H1 (cell line): ENCODE measurements around the gene KLHL34. TPM values are rescaled to one million over a fixed set of nuclear protein-coding genes. Genes with fewer than 3 reads are reported as not detected.

Source experiments
- E2F6 ChIP-seq: IDR thresholded peaks from 2 replicates; pipeline ENCODE4 v1.6.1; 2012; ENCODE audit warnings: inconsistent platforms
- MAFK ChIP-seq: IDR thresholded peaks from 2 replicates; pipeline ENCODE4 v1.6.1; 2012; ENCODE audit warnings: low read depth, mild to moderate bottlenecking, improper control_type of control experiment, low read length
- NANOG ChIP-seq: IDR thresholded peaks from 2 replicates; pipeline ENCODE4 v1.6.1; 2011; ENCODE audit warnings: low read length, low read depth, mild to moderate bottlenecking, inconsistent platforms; ENCODE audit not compliant: insufficient read depth, poor library complexity, severe bottlenecking
- RFX5 ChIP-seq: IDR thresholded peaks from 2 replicates; pipeline ENCODE4 v1.6.1; 2011; ENCODE audit warnings: low read depth, low read length, improper control_type of control experiment, borderline replicate concordance
- polyA plus RNA-seq, 7 experiments: library from polyadenylated mRNA; depleted of rRNA in 3 of 7; stranded (reverse) in 5 of 7; unstranded in 2 of 7; fragments of >200 nt in 5 of 7; fragments of 200-250 nt in 2 of 7; gene quantifications; 1 replicate in 5 of 7; 2 replicates in 1 of 7; 4 replicates in 1 of 7; pipeline versions ENCODE4 v1.2.1 to v1.2.3, GENCODE V29; 2011 to 2013; ENCODE audit warnings: missing spikeins in 2 of 7, mixed read lengths in 2 of 7
- total RNA-seq: library from RNA; stranded (reverse); fragmentation: NEBNext Ultra II Directional; extraction: Animal tissue kit (Norgen Biotek cat#: 25700); gene quantifications from 2 replicates; pipeline ENCODE4 v1.2.1, GENCODE V29; 2021

Gene KLHL34
- total and polyA plus RNA-seq, 2 of the 8 experiments (the other 6 are each of a cell fraction or from before 2014, with no cell fraction given): not detected

- no peak for TF ChIP-seq NANOG
- TF ChIP-seq RFX5: no peak
- TF ChIP-seq MAFK: no peak
- no peak for TF ChIP-seq E2F6
- TF ChIP-seq, all 59 proteins: peak for 0
Observed at GRCh38 chrX:21645431-21645830, 12.7 kb downstream of the KLHL34 start (continued).
